K562 (cell line): ENCODE data around the gene ANKRD49. TPM values are rescaled to one million over a fixed set of nuclear protein-coding genes. Genes with fewer than 3 reads are reported as not detected.

Source experiments
- ATAC-seq: fragments of 200-7000 bp; cut with Tn5 transposase; 3 replicates; pipeline ENCODE4 v1.9.1; 2020; ENCODE audit warnings: moderate library complexity
- BruUV-seq: library from RNA; stranded (reverse); fragments of 400-500 nt; replicated peaks from 2 replicates; lab custom pipeline; 2021; lab: Mats Ljungman, UMichigan
- CTCF ChIA-PET: fragments of 300-600 bp; formaldehyde crosslinking; extraction: SDS; loops from one replicate; lab custom pipeline; 2021; ENCODE audit warnings: low intra/inter-chr PET ratio; lab: Yijun Ruan, JAX
- POLR2A ChIA-PET: fragments of 300-600, 350-650 bp; sonication (Branson Sonifier 250); formaldehyde crosslinking; extraction: SDS; loops from one replicate; lab custom pipeline; 2021; ENCODE audit warnings: antibody characterized with exemption, inconsistent platforms; lab: Yijun Ruan, JAX
- DNase-seq, 4 experiments: peaks; one replicate each; pipeline versions ENCODE4 v3.0.0 to v3.0.0-alpha.2; 2011 to 2018; ENCODE audit warnings: low spot score in 3 of 4, mixed read lengths in 3 of 4; ENCODE audit errors: extremely low read depth in 1 of 4
- FAIRE-seq: peaks from 2 replicates; lab custom pipeline; 2011; peaks lifted over from hg19 to GRCh38; lab: Jason Lieb, UNC
- H2AFZ ChIP-seq: 2 replicates; pipeline ENCODE4 v1.6.0; 2011; ENCODE audit warnings: low read depth, low read length, control low read depth, inconsistent platforms
- H3K27ac ChIP-seq: fragments of 200-600 bp; 3 replicates; pipeline ENCODE4 v1.8.0; 2011; ENCODE audit warnings: low read depth, mild to moderate bottlenecking, control low read depth, inconsistent platforms, low read length, moderate library complexity, mixed read lengths; ENCODE audit errors: extremely low read depth
- H3K27me3 ChIP-seq, 2 experiments: fragments of 300-600 bp in 1 of 2; 2 replicates in 1 of 2; 3 replicates in 1 of 2; pipeline versions ENCODE4 v1.6.0 to v1.8.0; 2011; ENCODE audit warnings: inconsistent platforms in 2 of 2, low read length in 2 of 2, mild to moderate bottlenecking in 1 of 2, mixed read lengths in 1 of 2, moderate library complexity in 1 of 2; ENCODE audit not compliant: control insufficient read depth in 2 of 2, insufficient read depth in 2 of 2
- H3K36me3 ChIP-seq: fragments of 300-600 bp; 3 replicates; pipeline ENCODE4 v1.8.0; 2011; ENCODE audit warnings: mild to moderate bottlenecking, low read length, inconsistent platforms; ENCODE audit not compliant: control insufficient read depth, insufficient read depth
- H3K4me1 ChIP-seq, 2 experiments: fragments of 200-600 bp in 1 of 2; replicated peaks in 1 of 2; 2 replicates in 1 of 2; 3 replicates in 1 of 2; pipeline versions ENCODE4 v1.5.1 to v1.8.0; 2011; ENCODE audit warnings: inconsistent platforms in 2 of 2, low read length in 2 of 2, mild to moderate bottlenecking in 1 of 2, mixed read lengths in 1 of 2, moderate library complexity in 1 of 2; ENCODE audit not compliant: control insufficient read depth in 2 of 2, insufficient read depth in 2 of 2
- H3K4me2 ChIP-seq: 2 replicates; pipeline ENCODE4 v1.6.1; 2011; ENCODE audit warnings: low read length, control low read depth, inconsistent platforms, mixed read lengths; ENCODE audit not compliant: insufficient read depth
- H3K4me3 ChIP-seq: fragments of 200-600 bp; sonication (generic), shearing (Covaris generic); 2 replicates; pipeline ENCODE4 v1.5.1; 2016; ENCODE audit warnings: control low read depth, inconsistent platforms
- H3K79me2 ChIP-seq: fragments of 200-600 bp; 3 replicates; pipeline ENCODE4 v1.8.0; 2011; ENCODE audit warnings: low read length, inconsistent platforms; ENCODE audit not compliant: control insufficient read depth, insufficient read depth
- H3K9ac ChIP-seq, 2 experiments: 2 replicates each; pipeline versions ENCODE4 v1.6.0 to v1.6.1; 2011; ENCODE audit warnings: low read depth in 2 of 2, low read length in 2 of 2, control low read depth in 1 of 2, inconsistent platforms in 1 of 2, mild to moderate bottlenecking in 1 of 2, mixed read lengths in 1 of 2; ENCODE audit not compliant: insufficient read depth in 1 of 2
- H3K9me1 ChIP-seq: one replicate; pipeline ENCODE4 v1.6.0; 2011; ENCODE audit warnings: inconsistent platforms, mild to moderate bottlenecking, low read length, moderate library complexity; ENCODE audit not compliant: control insufficient read depth, insufficient read depth
- H3K9me3 ChIP-seq: replicated peaks from 2 replicates; pipeline ENCODE4 v1.5.1; 2011; ENCODE audit warnings: low read depth, low read length, inconsistent platforms; ENCODE audit not compliant: control insufficient read depth, insufficient read depth
- H4K20me1 ChIP-seq: replicated peaks from 2 replicates; pipeline ENCODE4 v1.6.1; 2011; ENCODE audit warnings: low read length, inconsistent platforms, mixed read lengths; ENCODE audit not compliant: control insufficient read depth, insufficient read depth
- FOXM1 ChIP-seq, 2 experiments: fragments of 450-650 bp in 1 of 2; sonication (generic) in 1 of 2; formaldehyde crosslinking in 1 of 2; IDR thresholded peaks; 2 replicates each; pipeline versions ENCODE4 v1.6.1 to v1.9.0; 2017 to 2022; ENCODE audit warnings: low read depth in 2 of 2, mild to moderate bottlenecking in 2 of 2, missing genetic modification reagents in 1 of 2, moderate library complexity in 1 of 2
- JUND ChIP-seq, 2 experiments: IDR thresholded peaks; 2 replicates in 1 of 2; 3 replicates in 1 of 2; pipeline ENCODE4 v1.6.1; 2011; ENCODE audit warnings: borderline replicate concordance in 2 of 2, low read depth in 2 of 2, low read length in 2 of 2, improper control_type of control experiment in 1 of 2, missing biosample characterization in 1 of 2, missing genetic modification characterization in 1 of 2, missing genetic modification reagents in 1 of 2
- TARDBP ChIP-seq: fragments of 450-650 bp; IDR thresholded peaks from 2 replicates; pipeline ENCODE4 v1.6.1; 2016
- ZNF217 ChIP-seq: sonication (generic); formaldehyde crosslinking; IDR thresholded peaks from 2 replicates; pipeline ENCODE4 v1.8.0; 2022; ENCODE audit warnings: mild to moderate bottlenecking, missing genetic modification reagents
- ZNF668 ChIP-seq: fragments of 250-450 bp; sonication (Bioruptor Pico); IDR thresholded peaks from 2 replicates; pipeline ENCODE4 v1.8.0; 2022; ENCODE audit warnings: mild to moderate bottlenecking, inconsistent platforms
- ZNF707 ChIP-seq: fragments of 250-450 bp; sonication (Bioruptor Pico); conservative IDR thresholded peaks from 2 replicates; pipeline ENCODE4 v1.8.0; 2022; ENCODE audit warnings: inconsistent platforms, mild to moderate bottlenecking, moderate library complexity
- WGBS: fragments of 100-300 bp; shearing (Covaris generic); methylation state at CpG from one replicate; pipeline ENCODE4 v1.1.6; 2016; ENCODE audit warnings: low coverage, mixed read lengths; ENCODE audit not compliant: insufficient coverage; ENCODE audit errors: missing lambda C conversion rate; 5-methylcytosine and 5-hydroxymethylcytosine counted together
- in situ Hi-C: fragments of 300-500 bp; cut with MboI; formaldehyde crosslinking; loops from 4 replicates; pipeline ENCODE4 v1.15.0; 2018; ENCODE audit warnings: inconsistent platforms, mixed read lengths
- intact Hi-C: fragments of 100-400 bp; cut with micrococcal nuclease; formaldehyde crosslinking; loops from 2 replicates; pipeline ENCODE4 v1.14.2; 2022
- polyA plus RNA-seq, 8 experiments: library from polyadenylated mRNA; depleted of rRNA in 4 of 8; stranded (reverse) in 5 of 8; unstranded in 3 of 8; fragments of >200 nt; fragmentation: Nextera tagmentation in 2 of 8; fragmentation: Illumina TruSeq in 1 of 8; extraction: Ambion mirVana in 2 of 8; extraction: Trizol in 1 of 8; gene quantifications; 2 replicates each; pipeline versions ENCODE4 v1.2.1 to v1.2.3, GENCODE V29; 2011 to 2014; ENCODE audit warnings: inconsistent platforms in 1 of 8, missing spikeins in 1 of 8
- total RNA-seq, 7 experiments: library from RNA; depleted of rRNA in 6 of 7; stranded (reverse); fragments of >200 nt in 6 of 7; fragmentation: Illumina TruSeq in 2 of 7; extraction: Trizol in 2 of 7; gene quantifications; 2 replicates each; pipeline versions ENCODE4 v1.2.1 to v1.2.3, GENCODE V29; 2011 to 2021; ENCODE audit warnings: low replicate concordance in 1 of 7
- TF ChIP-seq, protein P1 (sequence below): fragments of 250-450 bp; sonication (Bioruptor Pico); IDR thresholded peaks from 2 replicates; pipeline ENCODE4 v1.9.0; 2021; ENCODE audit warnings: mild to moderate bottlenecking
- TF ChIP-seq, protein P2 (sequence below): sonication (generic); formaldehyde crosslinking; IDR thresholded peaks from 2 replicates; pipeline ENCODE4 v1.5.0; 2020; ENCODE audit warnings: missing genetic modification reagents
- TF ChIP-seq, protein P3 (sequence below), 2 experiments: fragments of 450-650 bp; conservative IDR thresholded peaks; 2 replicates each; pipeline ENCODE4 v1.6.1; 2017; ENCODE audit warnings: mild to moderate bottlenecking in 2 of 2, moderate library complexity in 2 of 2
- TF ChIP-seq, protein P4 (sequence below): IDR thresholded peaks from 2 replicates; pipeline ENCODE4 v1.6.1; 2012; ENCODE audit warnings: low read depth, low read length, improper control_type of control experiment, borderline replicate concordance

The ANKRD49 gene
- total and polyA plus RNA-seq, 9 of the 15 experiments (the other 6 are each of a cell fraction or from before 2014, with no cell fraction given), result 13.4 to 43.5 (median 30.6) TPM

DNA sequence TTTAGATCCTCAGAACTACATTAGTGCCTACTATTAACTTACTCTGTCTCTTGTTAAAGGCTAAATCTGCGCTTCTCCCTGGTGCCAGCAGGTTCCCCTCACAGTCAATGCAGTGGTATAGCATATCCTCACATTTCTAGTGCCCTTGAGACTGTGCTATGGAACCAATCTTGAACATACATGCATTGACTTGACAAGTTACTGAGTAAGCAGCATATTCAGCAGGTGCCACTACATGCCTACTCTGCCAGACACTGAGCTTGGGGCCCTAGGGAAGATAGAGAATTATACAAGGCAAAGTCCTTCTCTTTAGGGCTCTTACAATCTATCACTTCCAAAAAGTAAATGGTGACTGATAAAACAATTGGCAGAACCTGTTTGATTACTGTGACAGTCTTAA, 53.1 kb downstream of the ANKRD49 start (continued):
- TF ChIP-seq ZNF707 (CRISPR knock-in tag) (no peak), TARDBP (no peak)

DNA sequence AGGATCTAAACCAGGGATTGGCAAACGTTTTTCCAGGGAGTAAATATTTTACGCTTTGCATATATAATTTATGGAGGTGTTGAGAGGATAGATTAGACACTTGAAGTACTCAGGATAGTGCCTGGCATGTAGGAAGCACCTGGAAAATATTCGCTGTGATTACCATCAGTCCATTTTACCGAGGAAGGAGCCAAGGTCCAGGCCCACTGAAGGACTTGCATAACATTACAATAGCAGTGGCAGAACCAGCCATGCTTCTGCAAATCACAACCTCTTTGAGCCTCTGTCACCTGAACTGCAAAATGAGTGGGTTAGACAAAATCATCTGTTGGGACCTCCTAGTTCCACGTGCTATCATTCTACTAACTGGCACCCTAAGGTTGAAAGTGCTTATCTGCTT, 55.4 kb downstream of the ANKRD49 start:
- Histone ChIP-seq H3K4me1 (peaks cover 24 to 31% of the 10 kb centered on the region in 2 experiments; a peak in 4 of 5 replicates), H3K4me3 (no peak overlapping the region), H3K27me3 (no peaks in the 10 kb centered on the region), H2AFZ (no peak overlapping the region), H4K20me1 (no peaks in the 10 kb centered on the region; the same call in 1 of the 2 replicates), H3K9ac (no peak overlapping the region), H3K79me2 (peaks cover 32% of the 10 kb centered on the region), H3K4me2 (no peak overlapping the region), H3K9me3 (no peaks in the 10 kb centered on the region), H3K27ac (no peak overlapping the region), H3K36me3 (peaks cover 13% of the 10 kb centered on the region; the same call in 2 of the 3 replicates), H3K9me1 (no peaks in the 10 kb centered on the region)
- 22% methylated on average over 5 of the region's 5 CpGs for WGBS
- FAIRE-seq (no peak), DNase-seq (peak in 1 of 4 experiments; percentile 17), ATAC-seq (no peak)
- intact Hi-C loops (no loop called here), in situ Hi-C loops (no loop called here)
- POLR2A ChIA-PET, result no interaction called here
- CTCF ChIA-PET, result no interaction called here
- no TSS peak for BruUV-seq
- TF ChIP-seq, protein P1, sequence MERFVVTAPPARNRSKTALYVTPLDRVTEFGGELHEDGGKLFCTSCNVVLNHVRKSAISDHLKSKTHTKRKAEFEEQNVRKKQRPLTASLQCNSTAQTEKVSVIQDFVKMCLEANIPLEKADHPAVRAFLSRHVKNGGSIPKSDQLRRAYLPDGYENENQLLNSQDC, result no peak
- TF ChIP-seq ZNF668 (CRISPR knock-in tag) (no peak), FOXM1 (IDR thresholded peaks at IDR 0.05; ENCODE audit: low read depth) (no peak), FOXM1 (CRISPR knock-in tag; IDR thresholded peaks at IDR 0.05; ENCODE audit: low read depth) (no peak), JUND (IDR thresholded peaks at IDR 0.05; ENCODE audit: borderline replicate concordance, low read depth, low read length) (no peak), JUND (tag; IDR thresholded peaks at IDR 0.05; ENCODE audit: borderline replicate concordance, low read depth, low read length) (no peak), ZNF217 (CRISPR knock-in tag) (no peak)
- TF ChIP-seq, protein P2, sequence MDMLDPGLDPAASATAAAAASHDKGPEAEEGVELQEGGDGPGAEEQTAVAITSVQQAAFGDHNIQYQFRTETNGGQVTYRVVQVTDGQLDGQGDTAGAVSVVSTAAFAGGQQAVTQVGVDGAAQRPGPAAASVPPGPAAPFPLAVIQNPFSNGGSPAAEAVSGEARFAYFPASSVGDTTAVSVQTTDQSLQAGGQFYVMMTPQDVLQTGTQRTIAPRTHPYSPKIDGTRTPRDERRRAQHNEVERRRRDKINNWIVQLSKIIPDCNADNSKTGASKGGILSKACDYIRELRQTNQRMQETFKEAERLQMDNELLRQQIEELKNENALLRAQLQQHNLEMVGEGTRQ (CRISPR knock-in tag), result no peak
- TF ChIP-seq, protein P3, sequence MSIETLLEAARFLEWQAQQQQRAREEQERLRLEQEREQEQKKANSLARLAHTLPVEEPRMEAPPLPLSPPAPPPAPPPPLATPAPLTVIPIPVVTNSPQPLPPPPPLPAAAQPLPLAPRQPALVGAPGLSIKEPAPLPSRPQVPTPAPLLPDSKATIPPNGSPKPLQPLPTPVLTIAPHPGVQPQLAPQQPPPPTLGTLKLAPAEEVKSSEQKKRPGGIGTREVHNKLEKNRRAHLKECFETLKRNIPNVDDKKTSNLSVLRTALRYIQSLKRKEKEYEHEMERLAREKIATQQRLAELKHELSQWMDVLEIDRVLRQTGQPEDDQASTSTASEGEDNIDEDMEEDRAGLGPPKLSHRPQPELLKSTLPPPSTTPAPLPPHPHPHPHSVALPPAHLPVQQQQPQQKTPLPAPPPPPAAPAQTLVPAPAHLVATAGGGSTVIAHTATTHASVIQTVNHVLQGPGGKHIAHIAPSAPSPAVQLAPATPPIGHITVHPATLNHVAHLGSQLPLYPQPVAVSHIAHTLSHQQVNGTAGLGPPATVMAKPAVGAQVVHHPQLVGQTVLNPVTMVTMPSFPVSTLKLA (conservative IDR thresholded peaks at IDR 0.05), result no peak
- TF ChIP-seq, protein P4, sequence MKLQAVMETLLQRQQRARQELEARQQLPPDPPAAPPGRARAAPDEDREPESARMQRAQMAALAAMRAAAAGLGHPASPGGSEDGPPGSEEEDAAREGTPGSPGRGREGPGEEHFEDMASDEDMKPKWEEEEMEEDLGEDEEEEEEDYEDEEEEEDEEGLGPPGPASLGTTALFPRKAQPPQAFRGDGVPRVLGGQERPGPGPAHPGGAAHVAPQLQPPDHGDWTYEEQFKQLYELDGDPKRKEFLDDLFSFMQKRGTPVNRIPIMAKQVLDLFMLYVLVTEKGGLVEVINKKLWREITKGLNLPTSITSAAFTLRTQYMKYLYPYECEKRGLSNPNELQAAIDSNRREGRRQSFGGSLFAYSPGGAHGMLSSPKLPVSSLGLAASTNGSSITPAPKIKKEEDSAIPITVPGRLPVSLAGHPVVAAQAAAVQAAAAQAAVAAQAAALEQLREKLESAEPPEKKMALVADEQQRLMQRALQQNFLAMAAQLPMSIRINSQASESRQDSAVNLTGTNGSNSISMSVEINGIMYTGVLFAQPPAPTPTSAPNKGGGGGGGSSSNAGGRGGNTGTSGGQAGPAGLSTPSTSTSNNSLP, result no peak
